Measurements from ENCODE around the gene COL7A1.

The COL7A1 gene

DNA sequence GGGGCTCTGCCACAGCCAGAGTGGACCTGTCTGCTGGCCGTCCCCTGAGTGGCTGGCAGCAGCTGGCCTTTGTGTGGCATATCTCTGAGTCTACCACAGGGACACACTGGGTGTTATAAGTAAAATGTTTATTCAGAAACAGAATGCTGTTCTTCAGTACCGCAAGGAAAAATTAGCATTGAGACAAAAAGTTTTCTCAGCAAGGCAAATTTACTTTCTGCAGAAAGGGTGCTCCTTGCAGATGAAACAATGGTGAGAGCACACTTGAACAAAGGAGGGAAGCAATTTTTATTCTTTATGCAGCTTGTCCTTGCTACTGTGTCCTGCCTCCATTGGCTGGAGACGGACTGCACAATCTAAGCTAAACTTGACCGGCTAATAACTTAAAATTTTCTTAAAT is 22.4 kb upstream of the COL7A1 start:
- no peak for DNase-seq

DNA sequence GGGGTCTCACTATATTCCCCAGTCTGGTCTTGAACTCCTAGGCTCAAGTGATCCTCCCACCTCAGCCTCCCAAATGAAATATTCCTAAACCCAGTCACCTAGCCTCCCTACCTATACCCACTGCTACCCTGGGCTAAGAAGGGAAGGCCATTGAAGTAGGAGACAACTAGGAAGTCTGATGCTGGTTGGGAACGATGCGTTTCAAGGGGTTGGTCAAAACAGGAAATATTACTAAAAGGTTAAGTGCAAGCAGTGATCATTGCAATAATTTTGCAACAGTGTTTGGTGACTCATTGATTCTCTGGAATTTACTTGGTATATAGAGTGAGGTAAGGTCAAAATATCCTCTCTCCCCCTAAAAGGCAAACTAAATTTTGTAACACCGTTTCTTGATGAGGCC is 18.9 kb upstream of the COL7A1 start:
- no peak for DNase-seq

DNA sequence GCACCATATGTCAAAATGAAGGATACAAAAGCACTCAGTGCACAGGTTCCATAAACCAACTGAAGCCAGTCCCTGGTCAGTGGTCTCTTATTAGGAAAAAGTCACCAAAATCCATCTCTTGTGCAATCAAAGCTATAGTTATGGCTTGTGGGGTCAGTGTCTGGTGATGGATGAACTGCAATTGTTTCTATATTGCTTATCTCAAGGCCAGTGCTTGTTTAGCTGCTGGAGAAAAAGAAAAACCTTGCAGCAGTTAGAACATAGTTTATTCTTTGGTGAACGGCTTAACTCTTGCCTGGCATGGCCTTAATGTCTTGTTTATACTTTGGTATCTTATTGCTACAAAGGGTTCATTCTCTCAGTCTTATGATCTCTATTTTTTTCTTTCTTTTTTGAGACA is 17.2 kb upstream of the COL7A1 start:
- no peak for DNase-seq

DNA sequence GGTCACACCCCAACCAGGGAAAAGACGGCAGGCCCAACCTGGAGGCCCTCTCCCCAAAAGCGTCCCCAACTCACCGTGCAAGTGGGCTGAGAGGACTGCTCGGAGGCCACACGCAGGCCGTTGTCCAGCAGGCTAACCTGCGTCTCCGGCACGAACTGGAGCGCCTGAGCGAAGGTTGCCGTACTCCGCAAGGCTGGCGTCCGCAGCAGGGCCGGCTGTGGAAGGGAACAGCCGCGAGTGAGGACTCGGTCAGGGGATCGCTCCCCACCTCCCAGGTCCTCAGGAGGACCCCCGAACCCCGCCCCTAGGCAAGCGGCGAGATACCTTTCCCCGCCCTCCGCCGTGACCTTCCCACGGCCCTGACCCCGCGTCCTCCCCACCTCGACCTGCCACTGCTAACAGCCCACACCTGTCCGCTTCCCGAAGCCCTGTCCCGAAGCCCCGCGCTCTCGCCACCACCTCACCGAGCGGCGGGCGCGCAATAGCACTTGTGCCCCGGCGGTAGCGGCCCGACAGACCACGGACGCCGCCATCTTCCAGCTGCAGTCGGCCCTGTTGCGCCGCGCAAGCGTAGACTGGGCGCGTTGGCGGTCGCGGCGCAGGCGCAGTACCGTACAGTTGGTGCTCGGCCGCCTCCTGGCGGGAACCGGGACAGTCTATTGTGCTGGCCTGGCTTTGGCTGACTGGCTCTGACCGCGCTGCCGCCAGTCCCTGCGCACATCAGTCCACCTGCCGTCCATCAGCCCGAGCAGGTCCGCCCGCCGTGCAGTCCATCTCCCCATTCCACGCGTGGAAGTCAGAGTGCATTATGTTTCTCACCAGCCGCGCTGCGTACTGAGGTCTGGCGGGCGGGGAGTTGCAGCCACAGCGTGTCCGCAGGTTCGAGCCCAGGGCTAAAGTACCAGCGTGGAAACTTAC is 14.2 kb upstream of the COL7A1 start, which contains the start of gene UQCRC1:
TSS of gene UQCRC1 (minus strand) at position 559 of the 918 bp plus-strand sequence. CDS start at position 533, 26 bp downstream.
- peak; percentile 44 for DNase-seq

- no peak for DNase-seq
Measured at GRCh38 chr3:48607519-48607918, 12.4 kb upstream of the COL7A1 start.

DNA sequence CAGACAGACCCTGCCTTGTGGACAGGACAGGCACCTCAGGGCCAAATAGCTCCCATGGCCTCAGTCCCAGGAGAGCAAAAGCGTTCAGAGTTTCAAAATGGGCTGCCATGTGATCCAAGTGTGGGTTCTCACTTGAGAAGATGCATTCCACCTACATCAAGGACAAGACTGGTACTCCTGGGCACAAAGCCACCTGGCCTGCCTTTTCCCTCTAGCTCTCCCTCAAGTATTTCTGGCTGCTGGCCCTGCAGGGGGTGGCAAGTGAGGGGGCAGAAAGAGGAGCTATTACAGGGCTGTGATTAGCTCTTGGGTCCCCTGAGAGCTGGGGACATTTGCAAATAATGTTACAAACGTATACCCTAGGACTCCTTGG is 6.5 kb upstream of the COL7A1 start:
- DNase-seq, result no peak

- no peak for DNase-seq
Measured at GRCh38 chr3:48600711-48601621, 5.8 kb upstream of the COL7A1 start.

DNA sequence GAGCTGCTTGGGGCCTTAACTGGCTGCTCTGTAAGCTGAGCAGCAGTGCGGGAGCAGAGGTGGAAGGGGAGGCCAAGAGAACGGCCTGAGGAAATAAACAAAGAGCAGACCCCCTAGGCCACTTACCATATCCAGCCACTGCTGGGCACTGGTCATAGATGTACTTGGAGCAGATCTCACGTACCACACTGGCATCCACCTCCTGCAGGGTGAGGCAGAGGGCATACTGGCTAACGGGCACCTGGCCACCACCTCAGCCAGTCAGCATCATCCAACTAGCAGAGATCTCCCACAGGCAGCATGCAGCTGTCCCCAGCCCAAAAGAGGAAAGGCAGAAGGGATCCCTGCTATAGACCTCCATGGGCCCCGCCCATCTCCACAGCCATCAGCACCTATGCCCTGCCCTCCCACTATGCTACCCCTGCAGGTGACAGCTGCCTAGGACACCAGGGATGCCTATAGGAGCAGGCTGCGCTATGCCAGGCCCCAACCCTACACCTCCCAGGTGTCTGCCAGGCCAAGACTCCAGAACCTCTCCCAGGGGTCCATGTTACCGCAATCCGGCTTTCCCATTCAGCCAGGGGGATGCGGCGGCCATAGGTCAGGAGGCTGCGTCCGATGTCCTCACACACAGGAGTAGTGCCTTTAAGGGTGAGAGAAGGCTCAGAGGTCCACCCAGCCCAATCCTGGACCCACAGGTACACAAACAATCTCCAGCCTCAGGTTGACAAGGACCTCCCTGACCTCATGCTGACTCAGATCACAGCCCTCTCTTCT is 4.6 kb upstream of the COL7A1 start:
- DNase-seq, result no peak

DNA sequence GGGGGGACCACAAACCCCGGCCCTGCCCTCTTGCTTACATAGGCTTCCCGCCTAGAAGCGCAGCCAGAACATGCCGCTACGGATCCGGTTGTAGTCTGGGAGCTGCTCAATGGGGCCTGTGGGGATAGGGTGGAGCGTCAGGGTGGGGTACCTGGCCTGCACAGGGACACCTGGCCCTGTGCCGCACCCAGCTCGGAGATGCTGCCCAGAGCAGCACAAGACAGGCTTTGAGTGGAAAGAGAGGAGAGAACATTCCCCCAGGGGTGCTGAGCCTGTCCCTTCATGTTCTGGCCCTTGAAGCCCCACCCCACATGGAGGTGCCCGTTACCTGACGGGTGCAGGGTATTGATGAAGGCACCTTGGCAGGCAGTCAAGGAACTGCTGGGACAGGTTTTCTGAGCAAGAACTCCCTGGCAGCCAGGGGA is 4.0 kb upstream of the COL7A1 start:
- no peak for DNase-seq

DNA sequence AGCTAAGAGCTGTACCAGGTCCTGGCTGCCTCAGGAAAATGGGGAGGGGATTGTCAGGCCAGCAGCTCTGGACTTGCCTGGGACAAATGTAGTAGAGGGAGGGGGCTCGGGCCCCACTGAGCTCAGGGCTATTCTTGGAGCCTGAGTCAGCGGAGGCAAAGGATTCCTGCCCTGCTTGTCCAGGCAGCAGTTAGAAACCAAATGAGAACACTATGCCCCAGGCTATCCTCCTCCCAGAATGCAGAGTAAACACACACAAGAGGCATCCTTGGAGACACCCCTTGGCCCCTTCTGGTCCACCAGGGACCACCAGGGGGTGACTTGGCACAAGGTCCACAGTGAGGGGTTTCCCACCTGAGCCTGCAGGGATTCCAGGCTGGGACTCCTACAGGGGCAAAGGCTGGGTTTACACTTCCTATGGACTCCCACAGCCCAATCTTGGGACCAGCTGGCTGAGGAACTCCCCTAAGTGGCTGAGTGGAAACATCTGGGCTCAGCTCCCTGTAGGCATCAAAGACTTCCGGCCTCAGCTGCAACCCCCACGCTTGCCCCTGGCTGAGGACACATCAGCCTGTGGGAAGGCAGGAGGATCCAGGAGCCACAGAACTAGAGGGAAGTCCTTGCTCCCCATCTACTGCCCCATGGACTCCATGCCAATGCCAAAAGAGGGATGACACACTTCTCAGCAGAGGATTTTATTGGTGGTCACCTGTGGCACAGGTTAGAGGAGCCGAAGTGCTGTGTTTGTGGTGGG is 3.4 kb upstream of the COL7A1 start:
- DNase-seq, result no peak

DNA sequence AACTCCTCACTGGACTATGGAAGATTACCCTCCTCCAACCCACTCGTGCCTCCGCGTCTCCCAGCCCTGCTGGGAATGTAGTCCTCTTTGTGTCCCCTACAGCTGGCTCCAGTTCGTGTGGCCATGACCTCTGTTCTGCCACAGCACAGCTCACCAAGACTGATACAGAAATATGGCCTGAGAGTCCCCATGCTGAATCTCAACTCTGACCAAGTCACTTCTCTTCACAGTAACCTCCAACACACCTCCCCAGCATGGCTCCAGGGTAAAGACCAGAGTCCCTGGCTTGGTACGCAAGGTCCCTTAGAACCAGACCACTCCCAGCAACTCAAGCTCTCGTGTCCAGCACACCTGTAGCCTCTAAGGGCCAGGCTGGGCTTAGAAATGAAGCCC is 2.3 kb upstream of the COL7A1 start:
- no peak for DNase-seq

DNA sequence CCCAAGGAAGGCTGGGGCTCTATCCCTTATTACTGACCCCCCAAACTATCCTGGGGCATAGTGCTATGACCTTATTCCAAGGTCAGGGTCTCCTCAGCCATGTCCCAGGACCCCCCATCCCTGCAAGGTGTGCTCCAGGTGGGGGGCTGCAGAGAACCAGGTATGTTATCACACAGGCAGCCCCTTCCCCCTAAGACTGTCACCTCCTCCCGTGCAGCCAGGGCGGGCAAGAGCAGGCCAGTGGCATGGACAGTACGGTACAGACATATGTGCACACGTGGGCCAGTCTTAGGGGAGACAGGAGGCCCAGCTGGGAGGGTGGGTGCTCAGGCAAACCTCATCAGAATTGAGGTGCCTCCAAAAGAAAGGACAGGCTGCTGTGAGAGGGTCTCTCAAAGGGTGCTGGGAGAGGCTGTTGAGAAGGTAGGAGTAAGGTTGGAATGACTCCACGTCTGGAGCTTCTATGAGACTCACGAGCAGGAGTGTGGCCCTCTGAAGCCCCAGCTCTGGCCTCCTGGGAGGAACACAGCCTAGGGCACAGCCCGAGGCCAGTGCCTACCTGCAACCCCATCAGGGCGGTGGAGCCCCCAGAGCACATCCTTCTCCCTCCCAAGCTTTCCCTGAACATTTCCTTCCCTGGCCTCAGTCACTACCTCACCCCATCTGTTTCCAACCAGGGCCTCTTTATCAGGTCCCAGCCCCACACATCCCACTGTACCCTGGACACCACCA is 1.7 kb upstream of the COL7A1 start:
- DNase-seq, result no peak

DNA sequence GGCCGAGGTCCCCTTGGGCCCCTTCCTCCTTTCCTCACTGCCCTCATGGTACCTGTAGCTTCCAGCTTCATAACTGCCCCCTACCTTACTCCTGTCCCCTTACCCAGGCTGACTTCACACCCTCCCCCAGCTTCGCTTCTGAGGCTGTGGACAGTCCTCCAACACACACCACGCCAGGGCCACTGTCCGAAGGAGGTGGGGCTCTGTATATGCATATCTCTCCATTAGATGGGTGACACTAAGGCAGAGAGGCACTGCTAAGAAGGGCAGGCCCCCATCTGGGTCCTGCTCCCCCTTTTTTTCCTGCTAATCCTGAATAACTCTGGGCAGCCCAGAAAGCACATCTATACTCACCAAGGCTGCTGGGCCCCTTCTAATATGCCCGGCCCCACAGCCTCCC is 1.0 kb upstream of the COL7A1 start:
- DNase-seq, result no peak

DNA sequence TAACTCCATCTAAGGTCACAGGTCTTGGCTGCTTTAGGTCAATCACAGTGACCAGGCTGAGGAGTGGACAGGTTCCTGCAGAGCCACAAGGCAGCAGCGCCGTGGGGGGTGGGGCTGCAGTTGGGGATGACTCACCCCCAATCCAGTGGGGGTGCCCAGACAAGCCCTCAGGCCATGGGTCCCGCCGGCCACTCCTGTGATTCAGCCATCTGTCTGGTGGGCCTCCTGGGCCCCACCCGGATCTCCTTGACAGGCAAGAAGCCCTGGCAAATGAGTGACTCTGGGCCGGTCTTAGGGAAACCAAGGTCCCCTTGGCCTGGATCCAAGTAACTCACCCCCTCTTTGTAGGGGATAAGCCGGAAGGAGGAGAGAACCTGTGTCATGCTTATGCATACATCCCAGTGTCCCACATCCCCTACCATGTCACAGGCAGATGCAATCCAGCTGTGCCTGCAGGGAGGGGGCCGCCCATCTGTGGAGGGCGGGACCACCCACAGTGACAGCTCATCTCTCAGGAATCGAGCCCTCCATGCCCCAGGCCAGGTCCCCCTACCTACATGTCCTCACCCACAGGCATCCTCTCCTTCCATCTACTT is 495 bp upstream of the COL7A1 start:
- no peak for DNase-seq

DNA sequence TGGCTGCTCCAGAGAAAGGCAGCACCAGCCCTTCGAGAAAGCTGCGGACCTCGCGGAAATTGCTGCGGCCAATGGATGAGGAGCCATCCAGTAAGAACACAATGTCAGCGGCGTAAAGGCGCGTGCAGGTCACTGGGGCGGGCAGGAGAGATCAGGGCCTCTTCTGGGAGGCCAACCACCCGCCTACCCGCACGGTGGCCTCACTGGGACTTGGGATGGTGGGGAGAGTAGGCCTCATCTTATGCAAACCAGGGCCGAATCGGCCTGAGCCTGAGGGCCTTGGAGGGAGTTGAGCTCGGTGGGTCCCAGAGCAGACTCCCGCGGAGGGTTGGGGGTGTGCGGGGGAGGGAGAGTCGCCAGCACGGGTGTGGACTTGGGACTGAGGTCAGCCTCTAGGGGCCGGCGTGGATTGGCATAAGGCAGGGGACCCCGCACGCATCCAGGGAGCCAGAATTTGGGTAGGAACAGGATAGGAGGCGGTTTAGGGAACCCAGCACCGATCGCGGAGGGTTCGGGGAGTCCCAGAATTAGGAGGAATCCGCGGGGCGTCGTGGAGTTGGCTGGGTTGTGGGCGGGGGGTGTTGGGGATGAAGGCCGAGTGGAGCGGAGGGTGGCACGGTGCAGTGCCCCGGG is 596 bp downstream of the COL7A1 start:
- no peak for DNase-seq

DNA sequence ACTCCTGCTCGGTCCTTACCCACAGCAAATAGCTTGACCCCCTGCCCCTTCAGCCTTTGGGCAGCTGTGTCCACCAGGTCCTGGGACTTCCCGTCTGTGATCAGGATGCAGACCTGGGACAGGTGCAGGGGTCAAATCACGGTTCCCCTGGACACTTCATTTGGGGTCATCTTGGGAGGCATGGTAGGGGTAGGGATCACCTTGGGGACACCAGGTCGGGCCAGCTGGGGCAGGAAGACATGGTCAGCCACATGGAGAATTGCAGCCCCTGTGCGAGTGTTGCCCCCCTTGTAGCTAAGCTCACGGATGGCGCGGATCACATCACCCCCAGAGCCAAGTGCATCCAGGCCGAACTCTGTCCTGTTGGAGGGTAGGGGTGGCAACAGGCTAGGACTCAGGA is 1.8 kb downstream of the COL7A1 start:
- DNase-seq, result no peak

GRCh38 chr3:48592519-48593087 is 2.5 kb downstream of the COL7A1 start:
- DNase-seq, result no peak

- no peak for DNase-seq
Measured at GRCh38 chr3:48591886-48592518, 3.1 kb downstream of the COL7A1 start.

DNA sequence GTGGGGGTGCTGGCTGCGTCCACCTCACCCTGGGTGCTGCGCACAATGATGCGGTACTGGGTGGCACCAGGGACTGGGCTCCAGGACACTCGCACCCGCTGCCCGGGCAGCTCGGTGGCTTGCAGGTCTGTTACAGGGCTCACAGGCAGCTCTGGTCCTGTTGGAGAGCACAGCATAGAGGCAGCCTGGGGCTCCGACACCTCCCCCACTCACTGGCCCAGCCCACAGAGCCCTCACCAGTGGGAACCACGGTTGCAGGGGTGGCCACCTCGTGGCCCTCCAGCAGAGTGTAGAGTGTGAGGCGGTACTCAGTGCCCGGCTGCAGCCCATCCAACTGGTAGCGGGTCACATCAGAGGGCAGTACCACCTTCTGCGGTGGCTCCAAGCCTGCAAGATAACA is 3.7 kb downstream of the COL7A1 start:
- DNase-seq, result no peak

DNA sequence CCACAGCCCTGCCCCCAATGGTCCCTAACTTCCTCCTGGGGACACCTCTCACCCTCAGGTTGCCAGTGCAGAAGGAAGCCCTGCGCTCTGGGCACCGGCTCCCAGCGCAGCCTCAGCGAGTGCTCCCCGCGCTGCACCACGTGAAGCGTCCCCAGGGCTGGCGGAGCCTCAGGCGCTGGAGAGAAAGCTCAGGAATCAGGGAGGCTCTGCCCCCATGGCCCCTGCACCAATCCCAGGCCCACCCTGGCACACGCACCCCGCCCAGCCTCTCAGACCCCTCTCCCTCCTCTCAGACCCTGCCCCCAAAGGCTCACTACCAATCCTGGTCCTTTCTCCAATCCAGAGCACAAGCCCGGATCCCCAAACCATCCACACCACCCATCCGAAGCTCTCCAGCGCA is 6.9 kb downstream of the COL7A1 start:
- DNase-seq, result no peak

Measured in NCI-H2081 treated with DMSO at 0.1 percent for 48 hours (cell line).